ENCODE data around the gene PCOLCE2.

GRCh38 chr3:142852009-142852408 is 36.9 kb downstream of the PCOLCE2 start:
- TF ChIP-seq CTCF (IDR thresholded peaks at IDR 0.05; ENCODE audit: low read length) (no peak), EZH2 (IDR thresholded peaks at IDR 0.05; ENCODE audit: borderline replicate concordance, low read length) (no peak)
